HG03060 (cell line): ENCODE results near the gene ADAM22.

ENCODE experiments used
- ATAC-seq: cut with Tn5 transposase; IDR thresholded peaks from one replicate; pipeline ENCODE4 v1.9.1; 2021; ENCODE audit warnings: low read depth, moderate number of reproducible peaks; ENCODE audit not compliant: unreplicated experiment

Gene ADAM22

DNA sequence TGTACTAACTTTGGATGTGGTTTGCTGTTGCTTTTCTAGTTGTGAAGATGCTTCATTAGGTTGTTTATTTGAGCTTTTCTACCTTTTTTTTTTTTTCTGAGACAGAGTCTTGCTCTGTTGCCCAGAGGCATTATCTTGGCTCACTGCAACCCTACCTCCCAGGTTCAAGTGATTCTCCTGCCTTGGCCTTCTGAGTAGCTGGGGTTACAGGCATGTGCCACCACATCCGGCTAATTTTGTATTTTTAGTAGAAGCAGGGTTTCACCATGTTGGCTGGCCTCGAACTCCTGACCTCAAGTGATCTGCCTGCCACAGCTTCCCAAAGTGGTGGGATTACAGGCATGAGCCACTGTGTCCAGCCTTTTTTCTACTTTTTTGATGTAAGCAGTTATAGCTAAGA lies 93.7 kb downstream of the ADAM22 start:
- no peak for ATAC-seq

DNA sequence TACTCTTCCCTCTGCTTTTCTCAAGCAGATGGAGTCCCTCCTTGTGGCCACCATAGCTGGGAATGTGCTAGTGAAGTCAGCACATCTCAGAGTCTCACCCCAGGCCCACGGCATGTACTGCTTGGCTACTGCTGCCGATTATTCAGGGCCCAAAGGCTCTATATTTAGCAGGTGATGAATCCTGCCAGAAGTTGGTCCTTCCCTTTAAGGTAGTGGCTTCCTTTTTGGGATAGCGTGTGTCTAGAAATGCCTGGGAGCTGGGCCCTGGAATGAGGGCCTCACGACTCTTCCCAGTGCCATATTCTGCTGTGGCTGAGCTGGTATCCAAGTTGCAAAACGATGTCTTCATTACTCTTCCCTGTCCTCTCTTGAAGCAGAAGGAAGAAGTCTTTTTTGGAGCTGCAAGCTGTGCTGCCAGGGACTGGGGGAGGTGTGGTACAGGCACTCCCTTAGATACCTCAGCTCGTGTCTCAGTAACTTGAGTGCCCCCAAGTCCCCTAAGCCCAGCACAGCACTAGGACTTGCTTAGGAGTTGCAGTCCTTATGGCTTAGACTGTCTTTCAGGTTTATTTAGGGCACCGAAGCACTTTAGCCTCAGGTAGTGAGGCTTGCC lies 100.1 kb downstream of the ADAM22 start:
- no peak for ATAC-seq

DNA sequence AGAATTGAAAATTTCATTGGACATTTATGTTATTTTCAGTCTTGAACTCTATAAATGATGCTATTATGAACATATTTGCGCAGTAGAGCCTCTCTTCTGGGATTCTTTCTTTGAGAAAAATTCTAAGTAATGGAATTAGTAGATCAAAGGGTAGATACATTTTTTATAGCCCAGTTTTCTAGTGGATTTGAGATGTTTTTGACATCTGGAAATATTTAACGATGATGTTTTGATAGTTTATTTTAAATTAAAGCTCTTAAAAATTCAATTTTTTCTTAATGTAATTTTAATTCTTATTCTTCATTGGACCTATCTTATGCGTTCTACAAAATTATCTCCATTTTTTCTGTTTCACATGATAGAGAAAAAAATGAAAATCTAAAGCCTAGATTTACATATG lies 103.0 kb downstream of the ADAM22 start:
- no peak for ATAC-seq

DNA sequence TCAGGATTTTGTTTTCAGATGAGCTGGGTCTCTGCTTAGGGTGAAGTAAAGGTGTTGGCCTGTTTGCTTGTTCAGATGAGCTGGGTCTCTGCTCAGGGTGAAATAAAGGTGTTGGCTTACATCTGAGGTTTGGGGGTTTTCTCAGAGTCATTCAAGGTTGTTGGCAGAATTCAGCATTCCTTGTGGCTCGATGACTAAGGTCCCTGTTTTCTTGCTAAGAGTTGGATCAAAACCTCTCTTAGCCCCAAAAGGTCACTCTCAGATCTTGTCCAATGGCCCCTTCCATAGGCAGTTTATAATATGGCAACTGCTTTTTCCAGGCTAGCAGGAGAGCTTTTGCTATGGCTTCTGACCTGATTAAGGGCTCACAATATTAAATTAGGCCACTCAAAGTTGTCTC lies 106.6 kb downstream of the ADAM22 start:
- no peak for ATAC-seq

DNA sequence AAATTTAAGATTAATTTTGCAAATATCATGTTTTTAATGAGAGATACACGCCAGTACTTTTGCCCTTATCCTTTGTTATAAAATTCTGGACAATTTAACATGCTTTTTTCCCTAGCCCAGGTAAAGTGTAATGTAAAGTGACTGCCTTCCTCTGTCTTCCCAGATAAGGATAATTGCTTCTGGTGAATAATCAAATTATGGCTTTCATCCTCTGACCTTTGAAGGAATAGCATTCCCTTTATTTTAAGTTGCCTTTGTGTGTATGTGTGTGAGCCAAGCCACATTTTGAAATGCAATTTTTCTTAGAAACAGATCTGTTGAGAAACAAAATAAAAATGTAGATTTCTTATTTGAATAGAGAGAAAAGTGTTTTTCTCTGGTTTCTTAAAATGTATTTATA lies 107.5 kb downstream of the ADAM22 start:
- ATAC-seq, result no peak

DNA sequence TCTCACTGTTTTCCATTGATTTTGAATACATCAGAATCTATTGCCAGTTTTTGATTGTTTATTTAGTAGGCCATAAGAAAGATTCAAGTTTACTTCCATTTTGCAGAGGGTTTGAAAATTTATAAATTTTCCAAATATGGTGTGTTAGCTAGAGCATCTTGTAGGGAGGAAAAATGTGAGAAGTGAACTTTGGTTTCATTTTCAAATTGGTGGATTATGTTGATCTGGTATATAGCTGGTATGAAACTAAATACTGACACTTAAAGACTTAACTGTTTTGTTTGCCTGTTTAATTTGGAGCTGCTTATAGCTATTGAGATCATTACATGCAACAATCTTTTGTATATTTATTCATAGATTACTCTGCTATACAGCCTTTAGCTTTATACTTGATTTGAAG lies 108.1 kb downstream of the ADAM22 start:
- ATAC-seq, result no peak

DNA sequence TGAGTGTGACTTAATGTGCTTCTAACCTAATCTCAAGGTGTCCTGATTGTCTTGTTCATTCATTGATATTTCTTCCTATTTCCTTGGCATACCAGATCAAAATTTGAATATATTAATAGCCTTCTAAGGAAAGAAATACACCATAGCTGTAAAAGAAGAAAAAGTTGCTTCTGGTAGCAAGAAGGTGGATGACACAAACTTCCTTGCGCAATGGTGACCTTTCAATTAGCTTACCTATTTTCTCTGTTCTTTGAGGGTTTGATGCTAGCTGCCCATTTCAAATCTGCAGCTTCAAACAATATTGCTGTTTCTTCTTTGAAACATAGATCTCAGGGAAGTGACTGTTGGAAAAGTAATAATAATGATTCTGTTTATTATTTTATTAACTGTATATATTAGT lies 108.8 kb downstream of the ADAM22 start:
- ATAC-seq, result no peak

DNA sequence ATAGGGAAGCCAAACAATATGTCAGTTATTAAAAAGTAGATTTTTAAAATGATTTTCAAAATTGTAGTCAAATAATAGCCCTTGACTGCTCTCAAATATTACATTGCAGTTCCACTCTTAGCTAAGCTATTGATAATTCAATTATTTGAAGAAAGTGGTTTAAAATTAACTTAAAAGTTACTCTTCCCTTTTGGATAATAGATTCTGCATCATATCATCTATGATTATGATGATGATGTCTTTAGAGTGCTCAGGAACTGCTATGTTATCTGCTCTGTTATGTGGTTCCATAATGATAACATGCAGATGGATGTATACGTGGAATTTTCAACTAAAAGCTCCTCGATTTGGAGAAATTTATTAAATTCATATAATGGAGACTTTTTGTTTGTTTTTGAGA lies 110.0 kb downstream of the ADAM22 start:
- ATAC-seq, result no peak

DNA sequence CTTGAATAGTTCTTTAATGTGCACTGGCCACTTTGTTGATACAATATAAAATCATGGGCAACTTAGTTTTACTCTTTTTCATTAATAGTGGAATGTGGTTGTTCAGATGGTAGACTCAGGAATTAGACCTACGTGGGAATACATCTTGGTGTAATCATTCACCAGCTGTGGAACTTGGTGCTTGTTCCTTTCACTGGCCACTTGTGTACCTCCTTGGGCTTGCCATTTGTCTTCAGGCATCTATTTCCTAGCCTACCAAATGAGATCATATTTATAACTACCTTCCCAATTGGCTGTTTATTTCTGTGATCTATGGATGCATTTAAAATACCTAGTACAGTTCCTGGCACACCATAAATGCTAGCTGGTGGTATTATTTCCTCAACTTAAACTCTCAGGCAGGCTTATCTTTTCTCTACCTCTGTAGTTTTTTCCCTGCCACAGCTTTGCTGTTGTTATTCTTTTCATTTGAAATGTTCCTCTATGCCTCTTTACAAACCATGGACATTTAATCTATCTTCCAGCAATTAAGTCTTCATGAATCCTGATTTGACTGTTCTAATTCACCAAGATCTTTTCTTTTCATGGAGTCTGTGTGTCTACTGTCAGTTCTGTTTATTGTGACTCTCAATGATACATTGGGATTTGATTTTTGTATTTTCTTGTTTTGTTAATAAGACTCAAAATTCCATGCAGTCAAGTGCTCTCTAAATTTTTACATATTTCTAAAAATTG lies 113.0 kb downstream of the ADAM22 start:
- no peak for ATAC-seq

DNA sequence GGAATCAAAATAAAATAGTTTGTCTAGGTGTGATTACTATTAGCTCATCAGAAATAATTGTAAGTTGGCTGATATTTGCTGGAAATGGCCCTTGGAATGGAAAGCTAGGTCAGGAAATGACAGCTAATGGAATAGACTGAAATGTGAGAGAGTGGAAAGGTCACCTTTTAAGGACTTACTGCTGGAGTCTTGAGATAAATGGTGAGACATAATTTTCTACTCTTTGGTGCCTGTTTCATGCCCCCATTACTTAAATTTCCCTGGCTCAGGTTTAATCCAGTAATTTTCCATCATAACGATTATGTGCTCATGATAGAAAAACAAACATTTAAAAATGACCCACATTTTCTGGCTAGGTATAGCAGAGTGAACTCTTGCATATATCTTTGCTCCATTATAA lies 123.6 kb downstream of the ADAM22 start:
- no peak for ATAC-seq

DNA sequence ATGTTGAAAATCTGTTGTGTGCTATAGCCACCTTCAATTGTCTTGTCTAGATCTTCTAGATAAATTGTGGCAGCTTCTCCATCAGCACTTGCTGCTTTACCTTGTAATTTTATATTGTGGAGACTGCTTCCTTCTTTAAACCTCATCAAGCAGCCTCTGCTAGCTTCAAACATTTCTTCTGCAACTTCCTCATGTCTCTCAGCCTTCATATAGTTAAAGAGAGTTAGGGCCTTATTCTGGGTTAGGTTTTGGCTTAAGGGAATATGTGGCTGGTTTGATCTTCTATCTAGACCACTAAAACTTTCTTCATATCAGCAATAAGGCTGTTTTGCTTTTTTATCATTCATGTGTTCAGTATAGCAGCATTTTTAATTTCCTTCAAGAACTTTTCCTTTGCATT lies 128.2 kb downstream of the ADAM22 start:
- ATAC-seq, result no peak

DNA sequence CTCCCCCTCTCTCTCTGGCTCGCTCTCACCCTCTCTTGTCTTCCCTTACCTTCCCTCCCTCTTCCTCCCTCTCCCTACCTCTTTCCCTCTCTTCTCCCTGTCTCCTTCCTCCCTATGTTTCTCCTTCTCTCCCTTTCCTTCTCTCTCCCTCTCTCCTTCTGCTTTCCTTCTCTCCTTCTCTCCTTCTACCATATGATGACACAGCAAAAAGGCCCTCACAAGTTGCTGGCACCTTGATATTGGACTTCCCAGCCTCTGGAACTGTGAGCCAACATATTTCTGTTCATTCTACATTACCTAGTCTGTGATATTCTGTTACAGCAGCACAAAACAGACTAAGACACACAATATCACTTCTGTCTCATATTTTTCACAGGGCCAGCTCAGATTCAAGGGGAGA lies 135.0 kb downstream of the ADAM22 start:
- no peak for ATAC-seq

DNA sequence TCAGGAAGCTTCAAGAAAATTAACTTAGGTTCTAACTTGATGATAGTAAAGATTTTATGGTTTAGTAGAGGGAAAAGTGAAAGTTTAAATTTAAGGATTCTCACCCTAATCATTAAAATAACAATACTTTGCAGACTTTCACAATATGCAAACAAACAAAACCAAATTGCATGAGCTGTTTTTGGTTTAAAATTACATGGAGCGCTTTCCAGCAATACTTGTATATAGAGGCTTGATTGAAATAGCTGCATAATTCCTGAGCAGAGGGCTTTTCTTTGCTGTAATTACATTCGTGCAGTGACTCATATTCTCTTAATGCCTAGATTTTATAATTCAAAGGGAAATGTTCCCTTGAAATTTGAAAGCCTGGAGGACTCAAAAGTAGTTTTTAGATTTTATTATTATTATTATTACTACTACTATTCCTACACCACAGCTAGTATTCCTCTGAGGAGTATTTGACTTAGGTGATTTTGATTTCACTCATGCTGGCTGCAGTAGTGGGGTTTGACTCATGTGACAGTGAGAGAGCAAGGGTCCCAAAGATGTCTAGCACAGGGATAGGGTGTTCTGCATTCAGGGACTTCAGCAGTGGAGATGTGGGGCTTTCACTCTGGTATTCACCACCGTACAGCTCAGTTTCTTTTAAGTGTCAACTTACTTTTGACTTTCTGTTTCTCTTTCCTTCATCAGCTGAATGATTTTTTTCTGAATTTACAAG lies 138.1 kb downstream of the ADAM22 start:
- peak; percentile 64 for ATAC-seq

DNA sequence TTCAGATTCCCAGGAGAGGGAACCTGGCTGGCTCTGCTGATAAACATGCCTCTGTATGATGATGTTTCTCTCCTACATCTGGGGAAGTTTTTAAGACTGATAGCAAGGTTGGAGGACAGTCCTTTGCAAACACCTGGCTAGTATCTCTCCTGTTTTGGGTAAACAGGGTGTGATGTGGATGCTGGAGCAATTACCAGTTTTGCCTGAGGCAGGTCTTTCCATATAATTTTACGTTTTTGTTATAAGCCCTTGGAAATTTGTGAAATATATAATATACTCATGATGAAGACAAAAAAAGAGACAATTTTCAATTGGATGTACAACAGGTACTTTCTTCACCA lies 138.6 kb downstream of the ADAM22 start:
- ATAC-seq, result peak; percentile 17

DNA sequence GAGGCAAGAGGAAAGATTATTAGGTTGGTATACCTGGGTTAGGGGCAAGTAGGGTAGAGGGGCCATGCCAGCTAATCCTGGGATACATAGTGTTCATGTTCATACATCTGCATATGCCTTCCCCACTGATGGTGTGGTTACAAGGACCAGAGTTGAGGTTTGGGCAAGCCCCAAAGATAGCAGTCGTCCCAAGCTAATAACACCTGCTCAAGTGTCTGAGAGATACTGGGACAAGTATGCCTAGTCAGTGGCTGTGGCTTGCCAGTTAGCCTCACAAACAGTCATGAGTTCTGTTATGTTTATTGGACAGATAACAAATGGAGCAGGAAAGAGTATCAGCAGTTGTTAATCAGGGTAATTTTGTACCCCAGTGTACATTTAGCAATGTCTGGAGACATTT lies 139.6 kb downstream of the ADAM22 start:
- no peak for ATAC-seq

DNA sequence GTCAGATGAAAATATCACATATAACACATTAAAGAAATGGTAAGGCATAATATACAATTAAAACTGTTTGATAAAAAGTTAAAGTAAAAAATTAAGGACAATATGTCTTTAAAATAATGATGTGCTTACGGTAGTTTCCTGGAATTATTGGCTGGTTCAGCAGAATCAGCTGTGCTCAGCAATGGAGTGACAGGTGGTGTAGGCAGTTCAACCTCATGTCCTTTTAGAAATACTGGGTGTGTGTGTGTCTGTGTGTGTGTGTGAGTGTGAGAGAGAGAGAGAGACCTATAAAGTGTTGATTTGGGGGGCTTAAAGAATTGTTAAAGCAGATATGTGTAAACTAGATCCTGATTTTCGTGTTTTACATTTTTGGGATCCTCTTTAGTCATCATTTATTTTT lies 141.2 kb downstream of the ADAM22 start:
- ATAC-seq, result no peak

DNA sequence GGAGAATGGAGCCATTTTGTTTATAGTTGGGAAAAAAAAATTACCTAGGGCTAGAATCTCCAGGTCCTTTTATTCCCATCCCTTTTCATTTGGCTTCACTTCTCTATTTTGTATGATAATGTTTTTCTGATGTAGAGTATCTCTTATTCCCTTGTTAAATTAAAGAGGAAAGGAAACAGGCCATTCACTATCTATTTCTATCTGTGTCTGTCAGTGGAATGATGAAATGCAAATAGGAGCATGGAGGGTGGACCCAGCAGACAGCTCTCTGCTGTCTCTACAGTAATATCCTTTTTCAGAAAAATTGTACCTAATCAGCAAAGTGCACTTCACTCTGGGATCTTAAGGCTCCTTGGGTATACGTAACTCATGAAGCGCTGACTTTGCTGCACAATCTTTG lies 149.8 kb downstream of the ADAM22 start:
- no peak for ATAC-seq

DNA sequence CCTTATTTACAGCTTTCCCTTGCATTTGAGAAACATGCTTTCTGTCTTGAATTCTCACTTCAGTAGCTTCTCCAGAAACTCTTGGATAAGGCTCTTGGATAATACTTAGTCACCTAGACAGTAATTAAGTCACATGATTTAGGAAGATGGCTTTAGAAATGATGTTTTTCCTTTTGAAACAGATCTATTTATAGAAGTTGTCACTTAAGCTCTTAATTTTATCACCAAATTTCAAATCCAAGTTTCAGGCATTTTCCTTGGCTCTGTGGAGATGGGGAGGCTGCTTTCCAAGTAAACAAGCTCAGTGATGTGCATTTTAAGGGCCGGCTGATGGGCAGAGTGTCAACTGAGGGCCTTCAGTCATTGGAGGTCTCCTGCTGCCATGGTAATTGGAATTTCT lies 155.5 kb downstream of the ADAM22 start:
- ATAC-seq, result no peak

DNA sequence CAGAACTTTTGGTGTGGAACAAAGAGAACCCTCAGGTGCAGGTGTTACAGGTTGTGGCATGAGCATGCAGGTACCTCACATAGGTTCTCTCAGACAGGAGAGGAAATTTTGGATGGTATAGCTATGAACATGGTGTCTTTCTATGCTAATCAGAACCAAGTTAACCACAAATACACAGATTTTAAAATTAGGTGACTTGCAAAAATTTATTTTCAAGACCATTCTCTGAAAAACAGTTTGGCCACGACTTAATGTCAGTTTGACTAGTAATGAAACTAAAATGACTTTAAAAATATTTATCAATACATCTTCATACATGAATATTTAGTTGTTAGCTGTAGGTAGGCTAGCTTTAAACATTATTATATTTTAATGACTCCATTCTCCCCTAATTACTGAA lies 156.2 kb downstream of the ADAM22 start:
- ATAC-seq, result no peak

DNA sequence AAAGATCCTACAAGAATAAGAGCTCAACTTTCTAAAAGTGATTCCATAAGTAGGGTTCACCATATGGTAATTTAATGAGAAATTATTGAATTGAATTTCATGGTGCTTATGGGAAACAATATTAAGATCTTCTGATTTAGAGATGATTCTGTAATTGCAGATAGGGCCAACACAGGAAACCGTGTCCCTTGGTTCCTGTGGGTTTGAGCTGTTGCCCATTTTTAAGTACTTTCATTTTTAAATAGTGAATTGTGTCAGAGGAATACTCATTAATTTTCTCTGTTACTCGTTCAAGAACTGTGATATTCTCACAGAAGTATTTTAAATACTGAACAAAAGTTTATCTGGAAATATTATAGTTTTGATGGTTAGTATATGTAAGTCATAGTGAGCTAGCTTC lies 156.6 kb downstream of the ADAM22 start:
- ATAC-seq, result no peak

DNA sequence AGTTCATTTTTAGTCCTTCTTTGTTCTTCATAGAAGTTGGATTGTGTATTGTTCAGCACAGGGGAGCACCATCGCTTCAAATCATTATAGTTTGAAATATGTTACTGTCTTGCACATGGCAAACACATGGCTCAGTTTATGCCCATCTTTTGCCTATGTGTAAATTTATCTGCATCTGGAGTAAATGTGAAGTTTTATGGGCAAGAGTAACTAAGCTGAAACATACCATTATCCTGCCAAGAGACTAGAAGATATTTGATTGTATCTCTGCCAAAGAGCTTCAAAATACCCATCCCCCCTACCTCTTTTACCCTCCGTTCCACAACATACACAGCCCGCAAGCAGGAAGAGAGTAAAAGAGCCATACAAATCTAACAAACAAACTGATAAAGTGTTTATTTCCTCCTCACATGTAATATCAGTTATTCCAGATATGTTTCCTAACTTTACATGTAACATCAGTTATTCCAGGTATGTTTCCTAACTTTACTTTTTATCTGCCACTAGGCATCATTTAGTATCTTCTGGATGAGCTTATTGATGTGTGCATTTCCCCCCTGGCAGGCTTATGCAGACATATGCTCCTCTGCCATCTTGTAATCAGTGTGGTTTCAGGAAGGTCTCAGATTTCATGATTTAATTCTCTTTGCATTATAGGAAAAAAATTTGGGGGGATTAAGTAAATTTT lies 158.1 kb downstream of the ADAM22 start:
- ATAC-seq, result no peak

DNA sequence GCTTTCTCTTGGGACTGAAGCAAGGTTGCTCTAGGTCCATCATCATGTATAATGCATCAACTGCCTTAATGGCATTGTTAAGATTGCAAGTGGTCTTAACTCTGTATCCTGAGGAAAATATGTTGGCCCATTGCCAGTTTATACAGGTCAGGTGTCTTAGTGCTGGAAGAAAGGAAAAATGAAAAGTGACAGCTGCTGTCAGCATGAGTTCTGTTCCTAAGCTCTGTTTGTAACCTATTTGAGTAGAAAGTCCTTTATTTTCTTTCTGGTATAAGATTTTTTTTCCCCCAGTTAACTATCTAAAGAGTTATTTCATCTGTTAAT lies 158.6 kb downstream of the ADAM22 start:
- ATAC-seq, result no peak
